ENCODE measurements around the gene CTPS2. TPM values are rescaled to one million over a fixed set of nuclear protein-coding genes. Genes with fewer than 3 reads are reported as not detected.
"Not testable (repeated sequence)": the region's sequence is repeated elsewhere in the genome, so short reads cannot be mapped to it uniquely, and the experiment has no call there.

The CTPS2 gene
- total RNA-seq, 4 donors from 2014 or later, result 5.4 to 14.7 (median 7.5) TPM

DNA sequence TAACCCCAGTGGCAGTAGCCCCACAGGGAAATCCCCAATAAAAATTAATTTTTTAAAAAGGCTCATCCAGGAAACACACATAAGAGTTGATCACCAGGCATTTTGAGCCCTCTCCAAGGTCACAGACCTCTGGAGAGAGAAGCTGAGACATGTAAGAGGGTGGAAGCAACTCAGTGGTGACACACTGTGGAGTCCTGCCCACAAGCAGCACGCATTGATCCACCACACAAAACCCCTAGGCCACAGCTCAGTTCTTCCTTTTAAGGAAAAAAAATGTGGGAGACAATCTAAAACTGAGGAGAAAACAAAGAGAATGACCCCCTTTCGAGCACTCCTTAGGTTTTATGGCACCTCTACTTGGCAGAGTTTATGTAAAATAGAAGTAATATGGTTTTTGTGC lies 134.3 kb downstream of the CTPS2 start:
- ATAC-seq (ENCODE audit: low FRiP score), result no peak
- no peak for DNase-seq (ENCODE audit: low spot score)
- TF ChIP-seq CTCF (IDR thresholded peaks at IDR 0.05), result no peak

- no peak for ATAC-seq (ENCODE audit: low FRiP score)
- TF ChIP-seq CTCF (IDR thresholded peaks at IDR 0.05), result no peak
Observed at GRCh38 chrX:16577483-16578029, 134.9 kb downstream of the CTPS2 start.

GRCh38 chrX:16575388-16575787 lies 137.1 kb downstream of the CTPS2 start:
- not testable (repeated sequence) for ATAC-seq (ENCODE audit: low FRiP score); DNase-seq (ENCODE audit: low spot score)

More at GRCh38 chrX:16577483-16578029, 134.9 kb downstream of the CTPS2 start:
- no peak for DNase-seq (ENCODE audit: low spot score)

DNA sequence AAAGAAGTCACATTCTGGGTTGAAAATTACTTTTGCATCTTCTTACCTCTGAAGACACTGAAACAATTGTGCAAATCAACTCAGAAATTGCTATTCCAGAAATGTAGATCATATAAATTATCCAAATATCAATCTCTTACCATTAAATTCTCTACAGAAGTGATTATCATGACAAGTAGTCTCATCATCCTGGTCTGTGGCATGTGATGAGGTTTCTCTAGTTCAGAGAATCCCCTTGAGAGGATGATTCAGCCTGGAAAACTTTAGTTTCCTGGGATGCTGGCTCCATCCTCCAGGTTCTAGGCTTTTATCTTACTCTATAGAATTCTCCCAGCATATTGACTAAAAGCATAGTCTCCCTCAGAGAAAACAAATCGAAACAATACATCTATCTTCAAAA lies 138.7 kb downstream of the CTPS2 start:
- ATAC-seq (ENCODE audit: low FRiP score), result no peak
- no peak for TF ChIP-seq CTCF (IDR thresholded peaks at IDR 0.05)
- DNase-seq (ENCODE audit: low spot score), result no peak

DNA sequence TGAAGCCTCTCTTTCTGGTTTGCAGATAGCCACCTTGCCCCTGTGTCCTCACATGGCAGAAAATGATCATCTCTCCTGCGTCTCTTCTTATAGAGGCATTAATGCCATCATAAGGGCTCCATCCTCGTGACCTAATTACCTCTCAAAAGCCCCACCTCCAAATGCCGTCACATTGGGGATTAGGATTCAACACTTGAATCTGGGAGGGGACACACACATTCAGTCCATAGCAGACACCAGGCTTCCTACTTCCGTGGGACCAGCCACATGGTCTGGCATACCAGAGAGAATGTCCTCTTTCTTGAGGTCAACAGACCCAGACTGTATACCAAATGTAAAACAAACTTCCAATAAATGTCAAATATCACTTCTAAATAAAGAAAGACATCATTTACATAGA lies 144.8 kb downstream of the CTPS2 start:
- no peak for TF ChIP-seq CTCF (IDR thresholded peaks at IDR 0.05)
- no peak for DNase-seq (ENCODE audit: low spot score)
- ATAC-seq (ENCODE audit: low FRiP score), result no peak

GRCh38 chrX:16566571-16566970 lies 145.9 kb downstream of the CTPS2 start:
- no peak for TF ChIP-seq CTCF (IDR thresholded peaks at IDR 0.05)
- DNase-seq (ENCODE audit: low spot score), result no peak
- no peak for ATAC-seq (ENCODE audit: low FRiP score)

- TF ChIP-seq CTCF (IDR thresholded peaks at IDR 0.05), result no peak
- DNase-seq (ENCODE audit: low spot score) (no peak), ATAC-seq (ENCODE audit: low FRiP score) (no peak)
Observed at GRCh38 chrX:16560173-16560572, 152.3 kb downstream of the CTPS2 start.

DNA sequence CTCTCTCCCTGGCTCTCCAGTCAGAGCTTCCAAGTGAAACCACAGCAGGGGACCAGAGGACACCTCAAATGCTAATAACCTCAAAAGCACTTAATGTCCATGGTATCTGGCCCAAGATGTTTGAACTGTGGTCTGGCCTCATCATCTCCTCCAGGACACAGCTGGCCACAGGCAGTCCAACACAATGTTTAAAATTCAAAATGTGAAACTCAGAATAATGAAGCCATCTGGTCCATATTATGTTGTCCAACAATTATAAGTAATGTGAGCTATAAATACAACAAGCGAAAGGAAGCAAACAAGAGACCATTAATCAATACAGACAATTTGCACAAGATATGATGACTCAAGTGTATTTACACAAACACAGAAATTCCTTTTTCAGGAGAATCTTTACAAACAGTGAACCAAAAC lies 153.3 kb downstream of the CTPS2 start:
- no peak for TF ChIP-seq CTCF (IDR thresholded peaks at IDR 0.05)

More for the DNA sequence above, 153.3 kb downstream of the CTPS2 start:
- DNase-seq (ENCODE audit: low spot score) (no peak), ATAC-seq (ENCODE audit: low FRiP score) (no peak)
